HG03060 (cell line): ENCODE data around the gene ISCA1.

Experiments
- ATAC-seq: cut with Tn5 transposase; IDR thresholded peaks from one replicate; pipeline ENCODE4 v1.9.1; 2021; ENCODE audit warnings: low read depth, moderate number of reproducible peaks; ENCODE audit not compliant: unreplicated experiment

ISCA1 gene

GRCh38 chr9:86238861-86239770 lies 43.2 kb downstream of the ISCA1 start:
- ATAC-seq, result no peak

GRCh38 chr9:86230858-86231257 lies 51.5 kb downstream of the ISCA1 start:
- ATAC-seq, result no peak

- ATAC-seq, result no peak
Observed at GRCh38 chr9:86222667-86223066, 59.7 kb downstream of the ISCA1 start.

GRCh38 chr9:86219606-86220005 lies 62.7 kb downstream of the ISCA1 start:
- ATAC-seq, result no peak

GRCh38 chr9:86217076-86217755 lies 65.1 kb downstream of the ISCA1 start:
- ATAC-seq, result no peak
